ENCODE data around the gene A4GALT. TPM values are rescaled to one million over a fixed set of nuclear protein-coding genes. Genes with fewer than 3 reads are reported as not detected.
"Not testable (repeated sequence)": the region's sequence is repeated elsewhere in the genome, so short reads cannot be mapped to it uniquely, and the experiment has no call there.

The A4GALT gene
- total RNA-seq, 1 donor from 2014 or later: 94.9 TPM

GRCh38 chr22:42758931-42759629 is 38.4 kb upstream of the A4GALT start:
- intact Hi-C loops (cut with micrococcal nuclease): no loop called here
- Histone ChIP-seq H3K36me3 (no peaks in the 10 kb centered on the region), H3K9me3 (replicated peaks) (no peaks in the 10 kb centered on the region), H3K27ac (replicated peaks) (no peak overlapping the region), H3K27me3 (ENCODE audit: low read depth) (no peaks in the 10 kb centered on the region), H3K4me1 (peaks cover 10% of the 10 kb centered on the region), H3K4me3 (no peak overlapping the region)
- no peak for TF ChIP-seq CTCF (IDR thresholded peaks at IDR 0.05; ENCODE audit: borderline replicate concordance)
- no peak for DNase-seq

- H3K27ac ChIP-seq (replicated peaks); DNase-seq; H3K36me3 ChIP-seq; H3K27me3 ChIP-seq (ENCODE audit: low read depth); H3K9me3 ChIP-seq (replicated peaks); intact Hi-C loops (cut with micrococcal nuclease); H3K4me3 ChIP-seq: not testable (repeated sequence)
- peaks cover 39% of the 10 kb centered on the region for H3K4me1 ChIP-seq
Observed at GRCh38 chr22:42755553-42755952, 34.9 kb upstream of the A4GALT start.

- intact Hi-C loops (cut with micrococcal nuclease); H3K4me3 ChIP-seq; DNase-seq; H3K9me3 ChIP-seq (replicated peaks); H3K27me3 ChIP-seq (ENCODE audit: low read depth); H3K36me3 ChIP-seq: not testable (repeated sequence)
- Histone ChIP-seq H3K27ac (replicated peaks) (peak overlapping the region; percentile 36), H3K4me1 (peaks cover 39% of the 10 kb centered on the region)
Observed at GRCh38 chr22:42755121-42755520, 34.5 kb upstream of the A4GALT start.

GRCh38 chr22:42754658-42755057 is 34.0 kb upstream of the A4GALT start:
- intact Hi-C loops (cut with micrococcal nuclease): no loop called here
- H3K36me3 ChIP-seq: no peaks in the 10 kb centered on the region
- H3K27me3 ChIP-seq (ENCODE audit: low read depth): no peaks in the 10 kb centered on the region
- H3K27ac ChIP-seq (replicated peaks): peak overlapping the region; percentile 36
- TF ChIP-seq CTCF (IDR thresholded peaks at IDR 0.05; ENCODE audit: borderline replicate concordance): no peak
- no peak overlapping the region for H3K4me3 ChIP-seq
- DNase-seq: no peak
- no peaks in the 10 kb centered on the region for H3K9me3 ChIP-seq (replicated peaks)
- H3K4me1 ChIP-seq: peaks cover 40% of the 10 kb centered on the region

- Histone ChIP-seq H3K36me3 (no peaks in the 10 kb centered on the region), H3K27ac (replicated peaks) (peak overlapping the region; percentile 92), H3K4me3 (no peak overlapping the region), H3K4me1 (peaks cover 58% of the 10 kb centered on the region), H3K27me3 (ENCODE audit: low read depth) (no peaks in the 10 kb centered on the region), H3K9me3 (replicated peaks) (no peaks in the 10 kb centered on the region)
- no peak for DNase-seq
- intact Hi-C loops (cut with micrococcal nuclease): no loop called here
- no peak for TF ChIP-seq CTCF (IDR thresholded peaks at IDR 0.05; ENCODE audit: borderline replicate concordance)
Observed at GRCh38 chr22:42752912-42753311, 32.2 kb upstream of the A4GALT start.

GRCh38 chr22:42752230-42752746 is 31.6 kb upstream of the A4GALT start:
- H3K27me3 ChIP-seq (ENCODE audit: low read depth): no peaks in the 10 kb centered on the region
- H3K27ac ChIP-seq (replicated peaks): peak overlapping the region; percentile 92
- no peaks in the 10 kb centered on the region for H3K36me3 ChIP-seq
- H3K4me1 ChIP-seq: peaks cover 64% of the 10 kb centered on the region
- H3K4me3 ChIP-seq: no peak overlapping the region
- H3K9me3 ChIP-seq (replicated peaks): no peaks in the 10 kb centered on the region
- intact Hi-C loops (cut with micrococcal nuclease): no loop called here
- no peak for TF ChIP-seq CTCF (IDR thresholded peaks at IDR 0.05; ENCODE audit: borderline replicate concordance)
- DNase-seq: no peak

- intact Hi-C loops (cut with micrococcal nuclease); H3K4me3 ChIP-seq; H3K9me3 ChIP-seq (replicated peaks); H3K27ac ChIP-seq (replicated peaks); DNase-seq; H3K36me3 ChIP-seq; H3K27me3 ChIP-seq (ENCODE audit: low read depth): not testable (repeated sequence)
- H3K4me1 ChIP-seq: peaks cover 75% of the 10 kb centered on the region
Observed at GRCh38 chr22:42750421-42750820, 29.8 kb upstream of the A4GALT start.

Data from left ventricle myocardium inferior (tissue), 1 donor.